Neural cell (in vitro differentiated cells): Measurements from ENCODE around the gene ALLC. TPM values are rescaled to one million over a fixed set of nuclear protein-coding genes. Genes with fewer than 3 reads are reported as not detected.

ENCODE experiments used
- H2AFZ ChIP-seq: fragments of 200-600, 300-800 bp; sonication (generic), shearing (Covaris generic); 2 replicates; pipeline ENCODE4 v1.6.0; 2014; ENCODE audit warnings: low read depth, mild to moderate bottlenecking, antibody characterized with exemption, low read length, moderate library complexity
- H3F3A ChIP-seq: fragments of 200-600 bp; shearing (Covaris generic); 2 replicates; pipeline ENCODE4 v1.6.1; 2016; ENCODE audit warnings: mild to moderate bottlenecking, moderate library complexity, mixed read lengths, antibody characterized with exemption, low read length; ENCODE audit not compliant: insufficient read depth, poor library complexity, severe bottlenecking
- H3K27ac ChIP-seq: fragments of 200-600, 300-800 bp; sonication (generic), shearing (Covaris generic); 2 replicates; pipeline ENCODE4 v1.5.1; 2014; ENCODE audit warnings: mild to moderate bottlenecking, low read length, moderate library complexity
- H3K27me3 ChIP-seq: fragments of 300-800, 200-600 bp; sonication (generic), shearing (Covaris generic); 2 replicates; pipeline ENCODE4 v1.6.0; 2014; ENCODE audit warnings: mild to moderate bottlenecking, low read depth, low read length, moderate library complexity; ENCODE audit not compliant: insufficient read depth
- H3K36me3 ChIP-seq: fragments of 300-800, 200-600 bp; sonication (generic), shearing (Covaris generic); 2 replicates; pipeline ENCODE4 v1.5.1; 2014; ENCODE audit warnings: mild to moderate bottlenecking, antibody characterized with exemption, low read length, moderate library complexity; ENCODE audit not compliant: insufficient read depth
- H3K4me2 ChIP-seq: fragments of 300-800, 200-600 bp; sonication (generic), shearing (Covaris generic); 2 replicates; pipeline ENCODE4 v1.6.0; 2014; ENCODE audit warnings: mild to moderate bottlenecking, low read length
- H3K4me3 ChIP-seq: fragments of 300-800, 200-600 bp; sonication (generic), shearing (Covaris generic); 2 replicates; pipeline ENCODE4 v1.5.1; 2014; ENCODE audit warnings: mild to moderate bottlenecking, low read length, moderate library complexity
- H3K79me2 ChIP-seq: fragments of 200-600 bp; shearing (Covaris generic); replicated peaks from 2 replicates; pipeline ENCODE4 v1.6.0; 2014; ENCODE audit warnings: mild to moderate bottlenecking, low read length, moderate library complexity; ENCODE audit not compliant: insufficient read depth
- H3K9ac ChIP-seq: fragments of 300-800, 200-600 bp; sonication (generic), shearing (Covaris generic); 2 replicates; pipeline ENCODE4 v1.6.1; 2016; ENCODE audit warnings: mild to moderate bottlenecking, low read length, mixed read lengths
- H3K9me2 ChIP-seq: fragments of 200-600 bp; shearing (Covaris generic); 2 replicates; pipeline ENCODE4 v1.6.1; 2016; ENCODE audit warnings: mild to moderate bottlenecking, low read length, mixed read lengths; ENCODE audit not compliant: insufficient read depth
- H3K9me3 ChIP-seq: fragments of 200-600, 300-800 bp; sonication (generic), shearing (Covaris generic); 2 replicates; pipeline ENCODE4 v1.6.1; 2016; ENCODE audit warnings: mild to moderate bottlenecking, mixed run types, low read length, moderate library complexity, mixed read lengths
- H4K20me1 ChIP-seq: fragments of 200-600 bp; shearing (Covaris generic); 2 replicates; pipeline ENCODE4 v1.6.1; 2016; ENCODE audit warnings: mild to moderate bottlenecking, mixed run types; ENCODE audit not compliant: insufficient read depth
- EP300 ChIP-seq: fragments of 450-650 bp; conservative IDR thresholded peaks from 2 replicates; pipeline ENCODE4 v1.6.1; 2014; ENCODE audit warnings: antibody characterized with exemption, mild to moderate bottlenecking, moderate library complexity; ENCODE audit not compliant: poor library complexity, severe bottlenecking
- EZH2 ChIP-seq: fragments of 200-600, 300-800 bp; shearing (Covaris generic), sonication (generic); IDR thresholded peaks from 2 replicates; pipeline ENCODE4 v1.6.1; 2014; ENCODE audit warnings: antibody characterized with exemption, low read length, borderline replicate concordance, mild to moderate bottlenecking; ENCODE audit not compliant: insufficient read depth, poor library complexity, severe bottlenecking
- MXI1 ChIP-seq: fragments of 450-650 bp; conservative IDR thresholded peaks from 2 replicates; pipeline ENCODE4 v1.6.1; 2014; ENCODE audit warnings: antibody characterized with exemption, mild to moderate bottlenecking; ENCODE audit not compliant: poor library complexity, severe bottlenecking
- POLR2AphosphoS5 ChIP-seq: IDR thresholded peaks from 2 replicates; pipeline ENCODE4 v1.6.1; 2012
- RAD21 ChIP-seq: fragments of 450-650 bp; conservative IDR thresholded peaks from 2 replicates; pipeline ENCODE4 v1.6.1; 2014; ENCODE audit warnings: antibody characterized with exemption, mild to moderate bottlenecking, moderate library complexity
- SMC3 ChIP-seq: fragments of 450-650 bp; conservative IDR thresholded peaks from 2 replicates; pipeline ENCODE4 v1.6.1; 2014; ENCODE audit warnings: antibody characterized with exemption, mild to moderate bottlenecking, moderate library complexity; ENCODE audit not compliant: poor library complexity
- TAF1 ChIP-seq: IDR thresholded peaks from 2 replicates; pipeline ENCODE4 v1.6.1; 2012; ENCODE audit warnings: low read depth
- polyA plus RNA-seq: library from polyadenylated mRNA; depleted of rRNA; stranded (reverse); fragments of >200 nt; gene quantifications from 2 replicates; pipeline ENCODE4 v1.2.3, GENCODE V29; 2014
- TF ChIP-seq, protein P1 (sequence below): IDR thresholded peaks from 2 replicates; pipeline ENCODE4 v1.6.1; 2012; ENCODE audit warnings: borderline replicate concordance
- TF ChIP-seq, protein P2 (sequence below): fragments of 450-650 bp; IDR thresholded peaks from 2 replicates; pipeline ENCODE4 v1.5.1; 2014; ENCODE audit warnings: antibody characterized with exemption, mild to moderate bottlenecking, moderate library complexity; ENCODE audit not compliant: poor library complexity, severe bottlenecking

The ALLC gene
- polyA plus RNA-seq, 1 donor from 2014 or later, result 0.33 TPM

DNA sequence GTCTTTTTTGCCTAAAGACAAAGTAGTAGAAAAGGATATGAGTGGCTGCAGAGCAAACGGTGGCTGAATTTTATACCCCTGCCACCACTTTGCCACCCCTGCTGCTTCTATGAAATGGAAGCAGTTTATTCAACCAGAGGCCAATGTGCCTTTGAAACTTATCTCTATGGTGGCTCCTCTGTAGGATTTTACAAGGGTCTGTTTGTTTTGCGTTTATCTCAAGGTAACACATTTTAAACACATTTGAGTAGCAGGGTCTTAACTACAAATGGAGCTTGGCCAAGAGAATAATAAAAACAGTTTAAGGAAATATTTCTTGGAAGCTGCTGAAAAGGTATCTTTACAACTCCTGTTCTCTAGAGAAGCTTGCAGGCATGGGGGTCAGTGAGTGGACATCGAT lies 6.1 kb downstream of the ALLC start:
- no peak for TF ChIP-seq MXI1
- no peak for TF ChIP-seq EZH2
- TF ChIP-seq POLR2AphosphoS5, result no peak
- TF ChIP-seq SMC3, result no peak
- no peak for TF ChIP-seq TAF1
- TF ChIP-seq, protein P1, sequence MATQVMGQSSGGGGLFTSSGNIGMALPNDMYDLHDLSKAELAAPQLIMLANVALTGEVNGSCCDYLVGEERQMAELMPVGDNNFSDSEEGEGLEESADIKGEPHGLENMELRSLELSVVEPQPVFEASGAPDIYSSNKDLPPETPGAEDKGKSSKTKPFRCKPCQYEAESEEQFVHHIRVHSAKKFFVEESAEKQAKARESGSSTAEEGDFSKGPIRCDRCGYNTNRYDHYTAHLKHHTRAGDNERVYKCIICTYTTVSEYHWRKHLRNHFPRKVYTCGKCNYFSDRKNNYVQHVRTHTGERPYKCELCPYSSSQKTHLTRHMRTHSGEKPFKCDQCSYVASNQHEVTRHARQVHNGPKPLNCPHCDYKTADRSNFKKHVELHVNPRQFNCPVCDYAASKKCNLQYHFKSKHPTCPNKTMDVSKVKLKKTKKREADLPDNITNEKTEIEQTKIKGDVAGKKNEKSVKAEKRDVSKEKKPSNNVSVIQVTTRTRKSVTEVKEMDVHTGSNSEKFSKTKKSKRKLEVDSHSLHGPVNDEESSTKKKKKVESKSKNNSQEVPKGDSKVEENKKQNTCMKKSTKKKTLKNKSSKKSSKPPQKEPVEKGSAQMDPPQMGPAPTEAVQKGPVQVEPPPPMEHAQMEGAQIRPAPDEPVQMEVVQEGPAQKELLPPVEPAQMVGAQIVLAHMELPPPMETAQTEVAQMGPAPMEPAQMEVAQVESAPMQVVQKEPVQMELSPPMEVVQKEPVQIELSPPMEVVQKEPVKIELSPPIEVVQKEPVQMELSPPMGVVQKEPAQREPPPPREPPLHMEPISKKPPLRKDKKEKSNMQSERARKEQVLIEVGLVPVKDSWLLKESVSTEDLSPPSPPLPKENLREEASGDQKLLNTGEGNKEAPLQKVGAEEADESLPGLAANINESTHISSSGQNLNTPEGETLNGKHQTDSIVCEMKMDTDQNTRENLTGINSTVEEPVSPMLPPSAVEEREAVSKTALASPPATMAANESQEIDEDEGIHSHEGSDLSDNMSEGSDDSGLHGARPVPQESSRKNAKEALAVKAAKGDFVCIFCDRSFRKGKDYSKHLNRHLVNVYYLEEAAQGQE, result no peak
- TF ChIP-seq EP300, result no peak
- TF ChIP-seq, protein P2, sequence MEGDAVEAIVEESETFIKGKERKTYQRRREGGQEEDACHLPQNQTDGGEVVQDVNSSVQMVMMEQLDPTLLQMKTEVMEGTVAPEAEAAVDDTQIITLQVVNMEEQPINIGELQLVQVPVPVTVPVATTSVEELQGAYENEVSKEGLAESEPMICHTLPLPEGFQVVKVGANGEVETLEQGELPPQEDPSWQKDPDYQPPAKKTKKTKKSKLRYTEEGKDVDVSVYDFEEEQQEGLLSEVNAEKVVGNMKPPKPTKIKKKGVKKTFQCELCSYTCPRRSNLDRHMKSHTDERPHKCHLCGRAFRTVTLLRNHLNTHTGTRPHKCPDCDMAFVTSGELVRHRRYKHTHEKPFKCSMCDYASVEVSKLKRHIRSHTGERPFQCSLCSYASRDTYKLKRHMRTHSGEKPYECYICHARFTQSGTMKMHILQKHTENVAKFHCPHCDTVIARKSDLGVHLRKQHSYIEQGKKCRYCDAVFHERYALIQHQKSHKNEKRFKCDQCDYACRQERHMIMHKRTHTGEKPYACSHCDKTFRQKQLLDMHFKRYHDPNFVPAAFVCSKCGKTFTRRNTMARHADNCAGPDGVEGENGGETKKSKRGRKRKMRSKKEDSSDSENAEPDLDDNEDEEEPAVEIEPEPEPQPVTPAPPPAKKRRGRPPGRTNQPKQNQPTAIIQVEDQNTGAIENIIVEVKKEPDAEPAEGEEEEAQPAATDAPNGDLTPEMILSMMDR, result no peak
- no peak for TF ChIP-seq RAD21
- H3K79me2 ChIP-seq, result no peaks in the 10 kb centered on the region
- H3K9me2 ChIP-seq, result no peaks in the 10 kb centered on the region
- no peak overlapping the region for H3K4me2 ChIP-seq
- no peak overlapping the region for H3K9ac ChIP-seq
- H3K4me3 ChIP-seq, result no peak overlapping the region
- H2AFZ ChIP-seq, result no peak overlapping the region
- H4K20me1 ChIP-seq, result no peaks in the 10 kb centered on the region
- no peaks in the 10 kb centered on the region for H3K9me3 ChIP-seq
- H3K27ac ChIP-seq, result no peak overlapping the region
- H3F3A ChIP-seq, result no peaks in the 10 kb centered on the region
- H3K36me3 ChIP-seq, result no peaks in the 10 kb centered on the region
- H3K27me3 ChIP-seq, result no peaks in the 10 kb centered on the region

DNA sequence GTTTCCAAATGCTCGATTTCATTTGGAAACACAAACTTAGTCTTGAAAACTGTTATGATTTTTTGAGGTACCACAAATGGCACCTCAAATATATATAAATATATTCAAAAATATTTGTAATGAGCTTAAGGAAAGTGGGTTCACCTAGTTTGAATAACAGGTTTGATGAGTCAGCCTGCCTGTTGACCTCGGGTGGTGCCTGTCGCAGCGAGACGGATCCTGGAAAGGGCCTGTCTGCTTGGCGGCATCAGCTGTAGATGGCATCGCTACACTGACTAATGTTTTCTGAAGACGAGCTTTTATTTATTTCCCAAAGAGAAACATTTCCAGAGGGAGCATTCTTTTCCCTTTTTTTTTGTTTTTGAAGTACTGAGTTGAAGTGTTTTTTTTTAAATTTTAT lies 6.9 kb downstream of the ALLC start:
- TF ChIP-seq EP300, result no peak
- TF ChIP-seq POLR2AphosphoS5, result no peak
- TF ChIP-seq, protein P1, result no peak
- TF ChIP-seq SMC3, result no peak
- H3K36me3 ChIP-seq, result no peaks in the 10 kb centered on the region
- H3K9me2 ChIP-seq, result no peaks in the 10 kb centered on the region
- H3K4me3 ChIP-seq, result no peak overlapping the region
- no peaks in the 10 kb centered on the region for H3K9me3 ChIP-seq
- H3K79me2 ChIP-seq, result no peaks in the 10 kb centered on the region
- H3K27ac ChIP-seq, result no peak overlapping the region
- H3K4me2 ChIP-seq, result no peak overlapping the region
- no peaks in the 10 kb centered on the region for H3F3A ChIP-seq
- no peaks in the 10 kb centered on the region for H4K20me1 ChIP-seq
- no peak overlapping the region for H3K9ac ChIP-seq
- no peaks in the 10 kb centered on the region for H3K27me3 ChIP-seq
- no peak overlapping the region for H2AFZ ChIP-seq
